ENCODE results near the gene RALGAPA2. TPM values are rescaled to one million over a fixed set of nuclear protein-coding genes. Genes with fewer than 3 reads are reported as not detected.

The RALGAPA2 gene
- total and polyA plus RNA-seq, 3 donors from 2014 or later = 26.9 to 61.5 (median 59.2) TPM

- H3K27ac ChIP-seq = no peak overlapping the region
- H3K4me3 ChIP-seq = no peak overlapping the region
- H3K4me1 ChIP-seq = peaks cover 5% of the 10 kb centered on the region
- H3K9me3 ChIP-seq = no peaks in the 10 kb centered on the region
- 87 to 95% methylated on average over 1 of the region's 1 CpG for WGBS, 2 donors
- DNase-seq = no peak
- no peak for TF ChIP-seq POLR2A (IDR thresholded peaks at IDR 0.05)
- TF ChIP-seq CTCF (IDR thresholded peaks at IDR 0.05) = no peak
- H3K36me3 ChIP-seq (ENCODE audit: low read depth, missing control alignments) = no peaks in the 10 kb centered on the region
- no peaks in the 10 kb centered on the region for H3K27me3 ChIP-seq
- intact Hi-C loops (cut with DNase I; ENCODE audit: low total_unique reads) = no loop called here
Measured at GRCh38 chr20:20692587-20692986, 19.9 kb downstream of the RALGAPA2 start.

- 83 to 94% methylated on average over 4 of the region's 4 CpGs for WGBS, 2 donors
- Histone ChIP-seq H3K27ac (no peak overlapping the region), H3K36me3 (ENCODE audit: low read depth, missing control alignments) (no peaks in the 10 kb centered on the region), H3K27me3 (no peaks in the 10 kb centered on the region), H3K9me3 (no peaks in the 10 kb centered on the region), H3K4me3 (no peak overlapping the region), H3K4me1 (peaks cover 5% of the 10 kb centered on the region)
- TF ChIP-seq CTCF (IDR thresholded peaks at IDR 0.05) = no peak
- no peak for TF ChIP-seq POLR2A (IDR thresholded peaks at IDR 0.05)
- no peak for DNase-seq
- intact Hi-C loops (cut with DNase I; ENCODE audit: low total_unique reads) = no loop called here
Measured at GRCh38 chr20:20691477-20692235, 20.8 kb downstream of the RALGAPA2 start.

GRCh38 chr20:20690676-20691476 is 21.6 kb downstream of the RALGAPA2 start:
- no peaks in the 10 kb centered on the region for H3K27me3 ChIP-seq
- TF ChIP-seq POLR2A (IDR thresholded peaks at IDR 0.05) = no peak
- H3K4me1 ChIP-seq = peaks cover 5% of the 10 kb centered on the region
- intact Hi-C loops (cut with DNase I; ENCODE audit: low total_unique reads) = no loop called here
- no peaks in the 10 kb centered on the region for H3K9me3 ChIP-seq
- no peak for DNase-seq
- no peak overlapping the region for H3K4me3 ChIP-seq
- H3K27ac ChIP-seq = no peak overlapping the region
- no peaks in the 10 kb centered on the region for H3K36me3 ChIP-seq (ENCODE audit: low read depth, missing control alignments)
- WGBS, 2 donors = 90 to 93% methylated on average over 8 of the region's 8 CpGs

- no peak for DNase-seq
- peaks cover 15% of the 10 kb centered on the region for H3K4me1 ChIP-seq
- H3K27ac ChIP-seq = no peak overlapping the region
- no peaks in the 10 kb centered on the region for H3K9me3 ChIP-seq
- WGBS, 2 donors = 90 to 94% methylated on average over 5 of the region's 5 CpGs
- intact Hi-C loops (cut with DNase I; ENCODE audit: low total_unique reads) = no loop called here
- no peaks in the 10 kb centered on the region for H3K36me3 ChIP-seq (ENCODE audit: low read depth, missing control alignments)
- H3K27me3 ChIP-seq = no peaks in the 10 kb centered on the region
- TF ChIP-seq CTCF (IDR thresholded peaks at IDR 0.05) (no peak), POLR2A (IDR thresholded peaks at IDR 0.05) (no peak)
- H3K4me3 ChIP-seq = no peak overlapping the region
Measured at GRCh38 chr20:20687319-20687718, 25.1 kb downstream of the RALGAPA2 start.

- Histone ChIP-seq H3K9me3 (no peaks in the 10 kb centered on the region), H3K36me3 (ENCODE audit: low read depth, missing control alignments) (no peaks in the 10 kb centered on the region), H3K4me3 (no peak overlapping the region), H3K27me3 (no peaks in the 10 kb centered on the region), H3K4me1 (peaks cover 25% of the 10 kb centered on the region), H3K27ac (no peak overlapping the region)
- WGBS, 2 donors = 67 to 69% methylated on average over 3 of the region's 3 CpGs
- TF ChIP-seq CTCF (IDR thresholded peaks at IDR 0.05) (no peak), POLR2A (IDR thresholded peaks at IDR 0.05) (no peak)
- intact Hi-C loops (cut with DNase I; ENCODE audit: low total_unique reads) = no loop called here
- DNase-seq = no peak
Measured at GRCh38 chr20:20685635-20686034, 26.8 kb downstream of the RALGAPA2 start.

Data from testis (tissue), 3 donors.